ENCODE data around the gene DHH. TPM values are rescaled to one million over a fixed set of nuclear protein-coding genes. Genes with fewer than 3 reads are reported as not detected.

The DHH gene
- total and polyA plus RNA-seq, 2 donors (not counting 3 experiments of a cell fraction or from before 2014, with no cell fraction given), result 2.9 to 3.3 TPM

DNA sequence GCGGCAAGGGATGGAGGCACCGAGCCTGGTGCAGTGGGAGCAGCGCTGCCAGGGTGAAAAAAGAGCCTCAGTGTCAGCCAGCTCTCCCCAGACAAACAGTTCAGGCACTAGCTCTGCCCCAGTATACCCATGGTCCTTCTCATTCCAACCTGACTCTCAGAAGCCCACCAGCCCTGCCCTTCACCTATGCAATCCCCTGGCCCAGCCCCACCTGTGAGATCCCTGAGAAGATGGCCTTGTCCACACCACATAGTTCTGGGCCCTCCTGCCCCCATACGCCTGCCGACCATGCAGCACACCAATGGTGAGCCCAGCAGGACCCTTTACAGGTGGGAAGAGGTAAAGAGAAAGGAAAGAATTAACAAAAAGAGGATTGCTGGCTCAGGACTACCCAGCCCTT is 40.5 kb downstream of the DHH start:
- intact Hi-C loops (cut with micrococcal nuclease) (no loop called here), dilution Hi-C loops (cut with MboI; ENCODE audit: extremely low pct_ligation_motif_present, low sequenced_read_pairs) (no loop called here)
- no peak for DNase-seq (ENCODE audit: low read depth, low spot score)
- Histone ChIP-seq H3K9me1 (replicated peaks; ENCODE audit: control insufficient read depth, extremely low read depth, insufficient read depth, low read length) (no peaks in the 10 kb centered on the region), H2AFZ (ENCODE audit: low read depth, low read length) (no peak overlapping the region), H3K4me3 (replicated peaks in 1 of 3; ENCODE audit: insufficient read depth in 1 of 3, low read depth in 1 of 3, low read length in 3 of 3) (no peak overlapping the region), H3K79me2 (ENCODE audit: control insufficient read depth, insufficient read depth, low read length) (peaks cover 80% of the 10 kb centered on the region), H3K9me3 (replicated peaks; ENCODE audit: control insufficient read depth, insufficient read depth, low read length) (no peaks in the 10 kb centered on the region), H3K4me1 (ENCODE audit: control insufficient read depth, extremely low read depth, insufficient read depth, low read length) (peaks cover 40% of the 10 kb centered on the region), H3K27ac (ENCODE audit: insufficient read depth, low read depth, low read length) (no peak overlapping the region), H3K36me3 (ENCODE audit: control insufficient read depth in 2 of 2, extremely low read depth in 1 of 2, insufficient read depth in 2 of 2, low read length in 2 of 2) (peaks cover 28 to 59% of the 10 kb centered on the region in 2 experiments), H4K20me1 (replicated peaks; ENCODE audit: control insufficient read depth, extremely low read depth, insufficient read depth, low read length) (peaks cover 7% of the 10 kb centered on the region), H3K27me3 (ENCODE audit: control insufficient read depth in 2 of 2, insufficient read depth in 2 of 2, low read length in 2 of 2) (no peaks in the 10 kb centered on the region), H3K9ac (replicated peaks; ENCODE audit: extremely low read depth, insufficient read depth, low read length) (no peak overlapping the region), H3K4me2 (ENCODE audit: insufficient read depth, low read length) (no peak overlapping the region)
- POLR2A ChIA-PET, result no interaction called here
- FAIRE-seq, result no peak
- TF ChIP-seq JUN (IDR thresholded peaks at IDR 0.05; ENCODE audit: borderline replicate concordance, insufficient read depth, insufficient read length, low read depth) (no peak), POLR2AphosphoS5 (IDR thresholded peaks at IDR 0.05; ENCODE audit: insufficient read depth, low read depth, low read length) (no peak), GATA2 (IDR thresholded peaks at IDR 0.05; ENCODE audit: insufficient read depth, insufficient read length, low read depth, low read length) (no peak), MYC (IDR thresholded peaks at IDR 0.05; ENCODE audit: low read depth, low read length) (no peak), FOS (IDR thresholded peaks at IDR 0.05; ENCODE audit: borderline replicate concordance, insufficient read depth, low read length) (no peak)
- TF ChIP-seq, protein P1, sequence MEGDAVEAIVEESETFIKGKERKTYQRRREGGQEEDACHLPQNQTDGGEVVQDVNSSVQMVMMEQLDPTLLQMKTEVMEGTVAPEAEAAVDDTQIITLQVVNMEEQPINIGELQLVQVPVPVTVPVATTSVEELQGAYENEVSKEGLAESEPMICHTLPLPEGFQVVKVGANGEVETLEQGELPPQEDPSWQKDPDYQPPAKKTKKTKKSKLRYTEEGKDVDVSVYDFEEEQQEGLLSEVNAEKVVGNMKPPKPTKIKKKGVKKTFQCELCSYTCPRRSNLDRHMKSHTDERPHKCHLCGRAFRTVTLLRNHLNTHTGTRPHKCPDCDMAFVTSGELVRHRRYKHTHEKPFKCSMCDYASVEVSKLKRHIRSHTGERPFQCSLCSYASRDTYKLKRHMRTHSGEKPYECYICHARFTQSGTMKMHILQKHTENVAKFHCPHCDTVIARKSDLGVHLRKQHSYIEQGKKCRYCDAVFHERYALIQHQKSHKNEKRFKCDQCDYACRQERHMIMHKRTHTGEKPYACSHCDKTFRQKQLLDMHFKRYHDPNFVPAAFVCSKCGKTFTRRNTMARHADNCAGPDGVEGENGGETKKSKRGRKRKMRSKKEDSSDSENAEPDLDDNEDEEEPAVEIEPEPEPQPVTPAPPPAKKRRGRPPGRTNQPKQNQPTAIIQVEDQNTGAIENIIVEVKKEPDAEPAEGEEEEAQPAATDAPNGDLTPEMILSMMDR (IDR thresholded peaks at IDR 0.05; ENCODE audit: extremely low read depth in 1 of 2, insufficient read depth in 1 of 2, low read depth in 1 of 2, low read length in 2 of 2), result no peak
- TF ChIP-seq, protein P2, sequence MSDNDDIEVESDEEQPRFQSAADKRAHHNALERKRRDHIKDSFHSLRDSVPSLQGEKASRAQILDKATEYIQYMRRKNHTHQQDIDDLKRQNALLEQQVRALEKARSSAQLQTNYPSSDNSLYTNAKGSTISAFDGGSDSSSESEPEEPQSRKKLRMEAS (IDR thresholded peaks at IDR 0.05; ENCODE audit: insufficient read depth, insufficient read length), result no peak
- no TSS peak for BruUV-seq (replicated peaks)
- CTCF ChIA-PET, result interaction anchor here (1.4 kb wide), 1 partner anchor 10 kb away, joined by 9 read pairs; no protein-coding TSS in a partner anchor

All from endothelial cell of umbilical vein (primary cell).